HG03342 (cell line): ENCODE results near the gene ZNF490.

Experiments used
- ATAC-seq: cut with Tn5 transposase; IDR thresholded peaks from one replicate; pipeline ENCODE4 v1.9.1; 2021; ENCODE audit warnings: mild to moderate bottlenecking, moderate library complexity; ENCODE audit not compliant: unreplicated experiment

Gene ZNF490

DNA sequence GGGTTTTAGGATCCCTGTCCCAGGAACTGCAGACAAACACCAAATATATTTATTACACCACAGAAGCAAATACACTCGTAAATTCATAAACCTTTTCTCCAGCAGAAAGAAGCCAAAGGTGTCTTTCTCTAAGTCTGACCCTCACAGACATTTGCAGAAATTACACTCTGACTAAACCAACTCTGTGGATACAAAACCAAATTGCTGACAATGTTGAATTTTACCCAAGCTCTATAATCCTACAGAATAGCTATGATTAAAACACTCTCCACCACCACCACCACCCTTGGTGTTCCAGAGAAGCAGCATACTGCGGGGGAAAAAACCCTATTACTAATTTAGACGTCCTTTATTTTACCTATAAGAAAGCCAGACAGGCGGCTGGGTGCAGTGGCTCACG is 64.5 kb downstream of the ZNF490 start:
- no peak for ATAC-seq

- ATAC-seq = no peak
Measured at GRCh38 chr19:12545267-12545666, 65.3 kb downstream of the ZNF490 start.

GRCh38 chr19:12544401-12544876 is 66.2 kb downstream of the ZNF490 start:
- ATAC-seq = no peak

- ATAC-seq = no peak
Measured at GRCh38 chr19:12543855-12544254, 66.8 kb downstream of the ZNF490 start.
